Measurements from ENCODE around the gene TOX4.
"Not testable (repeated sequence)": the region's sequence is repeated elsewhere in the genome, so short reads cannot be mapped to it uniquely, and the experiment has no call there.

The TOX4 gene

DNA sequence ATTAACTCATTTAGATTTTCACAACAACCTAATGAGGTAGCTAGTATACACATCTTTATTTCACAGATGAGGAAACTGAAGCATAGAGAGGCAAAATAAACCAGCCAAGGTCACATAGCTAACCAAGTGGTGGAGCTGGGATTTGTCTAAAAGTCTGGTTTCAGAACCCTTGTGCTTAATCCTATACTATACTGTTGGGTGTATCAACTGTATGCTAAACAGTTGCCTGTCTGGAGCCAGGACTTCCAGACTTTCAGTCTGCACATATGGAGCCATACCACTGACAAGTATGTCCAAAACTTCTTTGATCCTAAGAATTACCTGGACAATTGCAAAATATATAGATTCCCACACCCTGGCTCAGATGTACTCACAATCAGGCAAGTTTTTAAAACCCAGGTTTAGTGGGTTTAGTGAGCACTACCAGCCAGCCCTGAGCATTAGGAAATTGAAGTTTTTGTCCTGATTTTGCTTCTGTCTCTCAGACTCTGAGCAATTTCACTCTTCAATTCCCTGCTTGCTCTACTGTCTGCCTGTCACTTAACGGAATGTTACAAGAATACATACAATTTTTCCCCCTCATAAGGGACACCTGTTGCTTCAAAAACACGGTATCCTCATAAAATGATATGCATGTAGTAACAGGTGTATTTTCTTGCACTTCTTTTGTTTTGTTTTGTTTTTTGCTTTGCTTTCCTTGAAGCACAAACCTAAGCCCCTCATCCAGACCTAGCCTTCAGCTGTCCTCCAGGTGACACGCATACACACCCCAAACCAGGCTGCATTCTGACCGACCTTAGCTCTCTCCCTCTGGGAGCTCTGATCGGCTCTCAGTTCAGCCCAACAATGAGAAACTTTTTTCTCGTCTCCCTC, 58.8 kb downstream of the TOX4 start:
- DNase-seq (ENCODE audit: low read depth) = no peak

DNA sequence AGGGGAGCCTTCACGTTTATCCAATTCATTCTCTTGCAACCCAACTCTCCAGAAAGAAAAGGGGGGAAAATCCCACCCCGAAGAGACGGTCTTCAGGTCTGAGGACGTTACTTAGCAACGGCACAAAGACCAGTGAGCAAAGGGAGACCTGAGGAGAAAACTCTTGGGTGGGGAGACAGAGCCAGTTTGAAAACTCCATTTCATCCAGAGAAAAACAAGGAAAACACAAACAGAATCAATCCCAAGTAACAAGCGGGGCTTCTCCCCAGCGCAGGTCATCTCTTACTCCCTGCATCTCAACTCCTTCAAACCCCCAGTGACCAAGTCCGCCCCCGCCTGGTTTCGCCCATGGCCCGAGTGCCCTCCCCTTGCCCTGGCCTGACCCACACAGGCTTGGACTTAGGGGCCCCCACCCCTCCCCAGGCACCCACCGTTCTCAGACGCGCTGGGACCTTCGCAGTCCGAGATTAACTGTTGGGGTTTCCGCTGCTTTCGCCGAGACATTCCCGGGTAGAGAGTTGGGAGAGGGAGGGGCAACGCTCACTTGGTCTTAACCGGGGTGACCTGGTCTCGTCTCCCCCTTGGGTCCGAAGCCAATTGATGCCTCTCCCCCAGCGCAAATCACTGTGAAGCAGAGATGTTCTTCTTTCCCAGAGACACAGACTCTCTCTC, 59.6 kb downstream of the TOX4 start:
- no peak for DNase-seq (ENCODE audit: low read depth)

DNA sequence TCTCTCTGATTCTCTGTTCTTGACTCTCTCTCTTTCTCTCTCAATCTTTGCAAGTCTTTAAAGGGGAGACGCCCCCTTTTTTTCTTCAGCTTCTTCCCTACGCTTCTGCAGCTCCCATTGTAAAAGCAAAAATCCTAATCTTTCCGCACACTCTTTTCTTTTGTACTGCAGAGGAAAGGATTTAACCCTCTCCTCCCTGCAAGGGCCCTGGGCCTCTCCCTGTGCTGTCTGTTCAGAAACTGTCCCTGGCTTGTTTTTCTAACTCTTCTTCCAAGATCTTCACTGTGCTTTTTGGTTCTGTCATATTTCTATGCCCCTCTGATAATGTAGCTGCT, 60.1 kb downstream of the TOX4 start:
- DNase-seq (ENCODE audit: low read depth) = no peak

DNA sequence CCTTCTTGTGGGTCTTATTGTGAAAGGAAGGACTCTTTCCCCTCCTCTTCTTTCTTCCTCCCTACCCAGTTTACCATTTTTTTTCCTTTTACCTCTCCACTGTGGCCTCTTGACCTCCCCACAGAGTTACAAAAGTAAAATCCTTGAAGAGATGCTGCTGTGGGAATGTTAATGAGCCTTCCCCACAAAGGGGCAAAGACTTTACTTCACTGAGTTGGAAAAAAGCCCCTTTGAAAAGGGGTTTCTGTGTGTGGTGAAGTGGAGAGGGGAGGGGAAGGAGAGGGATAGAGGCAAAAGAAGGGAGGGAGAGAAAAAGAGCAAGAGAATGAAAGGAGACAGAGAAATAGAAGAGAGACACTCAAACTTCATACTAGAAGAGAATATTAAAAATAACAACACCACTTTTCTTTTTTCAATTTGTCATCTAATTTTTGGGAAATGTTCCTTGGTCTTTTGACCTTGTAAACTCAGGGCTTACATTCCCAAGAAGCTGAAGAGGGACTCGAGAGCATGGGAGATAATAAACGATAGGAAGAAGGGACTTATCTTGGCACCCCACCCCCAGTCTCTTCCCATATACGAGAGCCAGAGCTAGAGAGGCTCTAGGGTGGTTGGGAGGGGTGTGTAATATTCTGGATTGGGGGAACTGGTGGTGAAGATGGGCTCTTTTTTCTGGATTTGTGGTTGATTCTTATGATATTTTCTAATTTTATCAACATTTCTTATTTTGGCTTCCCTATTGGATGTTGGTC, 62.4 kb downstream of the TOX4 start:
- DNase-seq (ENCODE audit: low read depth) = no peak

DNA sequence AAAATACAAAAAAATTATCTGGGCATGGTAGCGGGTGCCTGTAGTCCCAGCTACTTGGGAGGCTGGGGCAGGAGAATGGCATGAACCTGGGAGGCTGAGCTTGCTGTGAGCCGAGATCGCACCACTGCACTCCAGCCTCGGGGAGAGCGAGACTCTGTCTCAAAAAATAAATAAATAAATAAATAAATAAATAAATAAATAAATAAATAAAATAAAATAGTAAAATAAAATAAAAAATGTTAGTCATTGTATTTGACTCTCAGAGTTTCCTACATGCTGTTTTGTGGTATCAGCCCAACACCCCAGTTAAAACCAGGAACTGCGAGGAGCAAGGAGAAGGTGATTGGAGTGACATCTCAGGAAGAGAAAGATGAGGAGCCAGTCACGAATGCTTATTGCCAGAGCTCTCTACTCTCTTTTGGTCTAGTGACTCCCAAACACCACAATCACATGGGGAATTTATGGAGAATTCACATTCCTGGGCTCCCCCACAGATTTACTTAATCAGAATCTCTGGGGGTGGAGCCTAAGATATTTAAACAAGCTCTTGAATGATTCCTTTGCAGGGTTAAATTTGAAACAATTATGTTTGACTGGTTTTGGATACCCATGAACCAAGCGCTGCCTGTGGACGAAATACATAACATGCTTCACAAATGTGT, 64.5 kb downstream of the TOX4 start:
- no peak for DNase-seq (ENCODE audit: low read depth)

DNA sequence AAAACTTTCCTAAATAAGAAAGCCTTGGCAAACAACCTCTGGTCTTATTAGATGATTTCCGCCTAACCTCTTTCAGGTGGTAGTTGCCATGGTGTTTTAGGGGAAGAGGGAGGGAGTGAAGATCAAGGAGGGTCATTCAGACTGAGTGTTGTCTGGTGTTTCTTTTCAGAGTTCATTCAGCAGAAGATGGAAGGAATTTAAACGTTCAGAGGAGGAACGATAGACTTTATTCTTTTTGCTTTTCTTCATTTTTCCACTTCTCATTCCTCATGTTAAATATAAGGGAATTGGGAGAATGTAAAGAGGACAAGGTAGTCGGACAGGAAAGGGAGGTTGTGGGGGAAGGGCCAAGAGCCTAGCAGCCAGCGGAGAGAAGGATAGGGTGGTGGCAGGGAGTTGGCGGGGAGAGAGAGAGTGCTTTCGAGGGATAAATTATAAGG, 66.5 kb downstream of the TOX4 start:
- DNase-seq (ENCODE audit: low read depth) = no peak

DNA sequence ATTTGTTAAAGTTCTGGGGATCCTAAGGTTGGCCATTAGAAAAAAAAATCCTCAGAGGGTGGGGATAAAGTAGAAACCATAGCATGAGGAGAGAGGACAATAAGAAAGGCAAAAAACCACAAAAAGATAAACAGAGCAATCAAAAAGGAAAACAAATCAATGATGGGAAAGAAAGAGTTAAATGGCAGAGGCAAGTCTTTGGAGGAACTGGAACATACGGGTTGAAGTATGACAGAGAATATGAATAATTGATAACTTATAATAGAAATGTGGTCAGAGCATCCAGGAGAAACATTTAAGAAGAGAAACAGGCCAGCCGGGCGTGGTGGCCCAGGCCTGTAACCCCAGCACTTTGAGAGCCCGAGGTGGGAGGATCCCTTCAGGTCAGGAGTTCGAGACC, 67.0 kb downstream of the TOX4 start:
- DNase-seq (ENCODE audit: low read depth) = no peak

DNA sequence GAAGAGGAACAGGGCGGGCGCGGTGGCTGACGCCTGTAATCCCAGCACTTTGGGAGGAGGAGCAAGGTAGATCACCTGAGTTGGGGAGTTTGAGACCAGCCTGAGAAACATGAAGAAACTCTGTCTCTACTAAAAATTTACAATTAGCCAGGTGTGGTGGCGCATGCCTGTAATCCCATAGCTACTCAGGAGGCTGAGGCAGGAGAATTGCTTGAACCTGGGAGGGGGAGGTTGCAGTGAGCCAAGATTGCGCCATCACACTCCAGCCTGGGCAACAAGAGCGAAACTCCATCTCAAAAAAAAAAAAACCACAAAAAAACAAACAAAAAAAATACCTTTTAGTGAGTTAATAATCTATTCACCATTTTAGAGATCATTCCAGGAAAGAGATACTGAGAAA, 67.6 kb downstream of the TOX4 start:
- not testable (repeated sequence) for DNase-seq (ENCODE audit: low read depth)
